Mammary epithelial cell (primary cell): ENCODE measurements around the gene CAMK1G.

Source experiments
- EZH2 ChIP-seq: IDR thresholded peaks from 2 replicates; pipeline ENCODE4 v1.6.1; 2012; ENCODE audit warnings: low read length, inconsistent platforms, borderline replicate concordance
- TF ChIP-seq, protein P1 (sequence below), 2 donors: IDR thresholded peaks in 1 of 2; conservative IDR thresholded peaks in 1 of 2; 2 replicates each; pipeline ENCODE4 v1.5.1; 2011 to 2012; ENCODE audit warnings: inconsistent platforms in 2 of 2, low read length in 2 of 2, mild to moderate bottlenecking in 2 of 2, control low read depth in 1 of 2, low read depth in 1 of 2; ENCODE audit not compliant: insufficient read depth in 1 of 2; ENCODE audit errors: extremely low read depth in 1 of 2

GRCh38 chr1:209607795-209608178 is 24.3 kb downstream of the CAMK1G start:
- TF ChIP-seq, protein P1, sequence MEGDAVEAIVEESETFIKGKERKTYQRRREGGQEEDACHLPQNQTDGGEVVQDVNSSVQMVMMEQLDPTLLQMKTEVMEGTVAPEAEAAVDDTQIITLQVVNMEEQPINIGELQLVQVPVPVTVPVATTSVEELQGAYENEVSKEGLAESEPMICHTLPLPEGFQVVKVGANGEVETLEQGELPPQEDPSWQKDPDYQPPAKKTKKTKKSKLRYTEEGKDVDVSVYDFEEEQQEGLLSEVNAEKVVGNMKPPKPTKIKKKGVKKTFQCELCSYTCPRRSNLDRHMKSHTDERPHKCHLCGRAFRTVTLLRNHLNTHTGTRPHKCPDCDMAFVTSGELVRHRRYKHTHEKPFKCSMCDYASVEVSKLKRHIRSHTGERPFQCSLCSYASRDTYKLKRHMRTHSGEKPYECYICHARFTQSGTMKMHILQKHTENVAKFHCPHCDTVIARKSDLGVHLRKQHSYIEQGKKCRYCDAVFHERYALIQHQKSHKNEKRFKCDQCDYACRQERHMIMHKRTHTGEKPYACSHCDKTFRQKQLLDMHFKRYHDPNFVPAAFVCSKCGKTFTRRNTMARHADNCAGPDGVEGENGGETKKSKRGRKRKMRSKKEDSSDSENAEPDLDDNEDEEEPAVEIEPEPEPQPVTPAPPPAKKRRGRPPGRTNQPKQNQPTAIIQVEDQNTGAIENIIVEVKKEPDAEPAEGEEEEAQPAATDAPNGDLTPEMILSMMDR (conservative IDR thresholded peaks at IDR 0.05 in 1 of 2, IDR thresholded peaks at IDR 0.05 in 1 of 2; ENCODE audit: extremely low read depth in 1 of 2, insufficient read depth in 1 of 2, low read depth in 1 of 2, low read length in 2 of 2), result no peak
- no peak for TF ChIP-seq EZH2
